GM12801 (cell line): Measurements from ENCODE around the gene SNRPA1.

Experiments used
- CTCF ChIP-seq: IDR thresholded peaks from one replicate; pipeline ENCODE4 v1.5.1; 2011; ENCODE audit warnings: control low read depth; ENCODE audit not compliant: insufficient read length; ENCODE audit errors: extremely low read depth

SNRPA1 gene

GRCh38 chr15:101328001-101328400 is 33.0 kb upstream of the SNRPA1 start:
- no peak for TF ChIP-seq CTCF

- TF ChIP-seq CTCF, result no peak
These were observed 32.2 kb upstream of the SNRPA1 start for GRCh38 chr15:101327147-101327740.

- no peak for TF ChIP-seq CTCF
These were observed 31.6 kb upstream of the SNRPA1 start for GRCh38 chr15:101326462-101327146.

GRCh38 chr15:101326026-101326315 is 30.9 kb upstream of the SNRPA1 start:
- TF ChIP-seq CTCF, result no peak

GRCh38 chr15:101325263-101326025 is 30.4 kb upstream of the SNRPA1 start:
- TF ChIP-seq CTCF, result no peak

- no peak for TF ChIP-seq CTCF
These were observed 29.6 kb upstream of the SNRPA1 start for GRCh38 chr15:101324524-101325177.

GRCh38 chr15:101323793-101324523 is 28.9 kb upstream of the SNRPA1 start:
- no peak for TF ChIP-seq CTCF
